DMS153 treated with DMSO at 0.1 percent for 48 hours (cell line): ENCODE measurements around the gene CLCN2.
A peak's percentile ranks its signal among the peaks of the same experiment; 100 is the strongest.

Source experiments
- DNase-seq: peaks from one replicate; lab custom pipeline; 2025; ENCODE audit not compliant: unreplicated experiment; lab: John Stamatoyannopoulos, UW

CLCN2 gene

GRCh38 chr3:184332370-184333090 is 28.9 kb downstream of the CLCN2 start:
- no peak for DNase-seq

GRCh38 chr3:184328516-184328915 is 32.9 kb downstream of the CLCN2 start:
- no peak for DNase-seq

GRCh38 chr3:184327171-184327570 is 34.2 kb downstream of the CLCN2 start:
- DNase-seq, result no peak

- DNase-seq, result no peak
Observed at GRCh38 chr3:184325715-184326369, 35.6 kb downstream of the CLCN2 start.

GRCh38 chr3:184325269-184325668 is 36.1 kb downstream of the CLCN2 start:
- DNase-seq, result no peak

GRCh38 chr3:184323696-184324095 is 37.7 kb downstream of the CLCN2 start:
- DNase-seq, result no peak

GRCh38 chr3:184322731-184323487 is 38.5 kb downstream of the CLCN2 start:
- no peak for DNase-seq

GRCh38 chr3:184321666-184322065 is 39.7 kb downstream of the CLCN2 start:
- DNase-seq, result no peak

- DNase-seq, result peak; percentile 73
Observed at GRCh38 chr3:184320104-184320445, 41.3 kb downstream of the CLCN2 start.

GRCh38 chr3:184317201-184317600 is 44.2 kb downstream of the CLCN2 start:
- DNase-seq, result no peak

GRCh38 chr3:184316792-184317191 is 44.6 kb downstream of the CLCN2 start:
- no peak for DNase-seq

- DNase-seq, result no peak
Observed at GRCh38 chr3:184315871-184316661, 45.3 kb downstream of the CLCN2 start.

GRCh38 chr3:184315543-184315867 is 45.9 kb downstream of the CLCN2 start:
- no peak for DNase-seq

- no peak for DNase-seq
Observed at GRCh38 chr3:184314700-184315542, 46.5 kb downstream of the CLCN2 start.

- peak; percentile 83 for DNase-seq
Observed at GRCh38 chr3:184314363-184314699, 47.1 kb downstream of the CLCN2 start, which contains the start of gene EIF4G1. Gene EIF4G1, plus strand, starts transcription at chr3:184314606. Its CDS starts 1,191 bp downstream, at chr3:184315797.

GRCh38 chr3:184311633-184312032 is 49.8 kb downstream of the CLCN2 start:
- DNase-seq, result no peak

GRCh38 chr3:184308744-184309143 is 52.7 kb downstream of the CLCN2 start:
- DNase-seq, result no peak

- DNase-seq, result no peak
Observed at GRCh38 chr3:184307915-184308314, 53.5 kb downstream of the CLCN2 start.

GRCh38 chr3:184306341-184306972 is 54.9 kb downstream of the CLCN2 start:
- no peak for DNase-seq

GRCh38 chr3:184305577-184305976 is 55.8 kb downstream of the CLCN2 start:
- no peak for DNase-seq
